Astrocyte of the cerebellum (primary cell): ENCODE data around the gene TMEM131.

ENCODE experiments used
- DNase-seq: peaks from one replicate; pipeline ENCODE4 v3.0.0-alpha.2; 2011; ENCODE audit warnings: low read depth
- H3K4me3 ChIP-seq: 2 replicates; pipeline ENCODE4 v1.5.1; 2011; ENCODE audit warnings: mild to moderate bottlenecking, low read depth, low read length, moderate library complexity
- in situ Hi-C: cut with HindIII; loops from 2 replicates; pipeline ENCODE4 v1.10.0; 2017; ENCODE audit warnings: low sequenced_read_pairs
- TF ChIP-seq, protein P1 (sequence below): IDR thresholded peaks from 2 replicates; pipeline ENCODE4 v1.5.1; 2012; ENCODE audit warnings: low read length, low read depth, moderate library complexity, mild to moderate bottlenecking; ENCODE audit errors: missing control alignments

The TMEM131 gene

DNA sequence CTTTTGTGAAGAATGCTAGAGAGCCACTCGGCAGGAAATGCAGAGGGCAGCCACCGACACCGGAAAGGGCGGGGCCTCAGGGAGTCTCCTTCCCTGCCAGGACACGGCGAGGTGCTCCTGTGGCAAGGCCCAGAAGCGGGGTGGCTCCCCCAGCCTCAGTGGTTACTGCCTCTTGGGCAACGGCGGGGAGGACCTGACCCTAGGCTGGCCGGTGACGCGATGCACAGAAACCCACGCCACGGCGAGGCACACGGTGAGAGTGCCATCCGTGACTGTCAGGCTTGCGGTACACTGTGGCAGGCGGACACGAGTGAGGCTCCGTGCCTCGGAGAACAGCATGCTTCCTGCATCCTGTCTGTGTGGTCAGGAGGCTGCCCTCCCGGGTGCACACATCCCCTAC is 234.6 kb downstream of the TMEM131 start:
- DNase-seq = no peak
- TF ChIP-seq, protein P1, sequence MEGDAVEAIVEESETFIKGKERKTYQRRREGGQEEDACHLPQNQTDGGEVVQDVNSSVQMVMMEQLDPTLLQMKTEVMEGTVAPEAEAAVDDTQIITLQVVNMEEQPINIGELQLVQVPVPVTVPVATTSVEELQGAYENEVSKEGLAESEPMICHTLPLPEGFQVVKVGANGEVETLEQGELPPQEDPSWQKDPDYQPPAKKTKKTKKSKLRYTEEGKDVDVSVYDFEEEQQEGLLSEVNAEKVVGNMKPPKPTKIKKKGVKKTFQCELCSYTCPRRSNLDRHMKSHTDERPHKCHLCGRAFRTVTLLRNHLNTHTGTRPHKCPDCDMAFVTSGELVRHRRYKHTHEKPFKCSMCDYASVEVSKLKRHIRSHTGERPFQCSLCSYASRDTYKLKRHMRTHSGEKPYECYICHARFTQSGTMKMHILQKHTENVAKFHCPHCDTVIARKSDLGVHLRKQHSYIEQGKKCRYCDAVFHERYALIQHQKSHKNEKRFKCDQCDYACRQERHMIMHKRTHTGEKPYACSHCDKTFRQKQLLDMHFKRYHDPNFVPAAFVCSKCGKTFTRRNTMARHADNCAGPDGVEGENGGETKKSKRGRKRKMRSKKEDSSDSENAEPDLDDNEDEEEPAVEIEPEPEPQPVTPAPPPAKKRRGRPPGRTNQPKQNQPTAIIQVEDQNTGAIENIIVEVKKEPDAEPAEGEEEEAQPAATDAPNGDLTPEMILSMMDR = no peak
- H3K4me3 ChIP-seq = no peak overlapping the region
- in situ Hi-C loops = no loop called here

DNA sequence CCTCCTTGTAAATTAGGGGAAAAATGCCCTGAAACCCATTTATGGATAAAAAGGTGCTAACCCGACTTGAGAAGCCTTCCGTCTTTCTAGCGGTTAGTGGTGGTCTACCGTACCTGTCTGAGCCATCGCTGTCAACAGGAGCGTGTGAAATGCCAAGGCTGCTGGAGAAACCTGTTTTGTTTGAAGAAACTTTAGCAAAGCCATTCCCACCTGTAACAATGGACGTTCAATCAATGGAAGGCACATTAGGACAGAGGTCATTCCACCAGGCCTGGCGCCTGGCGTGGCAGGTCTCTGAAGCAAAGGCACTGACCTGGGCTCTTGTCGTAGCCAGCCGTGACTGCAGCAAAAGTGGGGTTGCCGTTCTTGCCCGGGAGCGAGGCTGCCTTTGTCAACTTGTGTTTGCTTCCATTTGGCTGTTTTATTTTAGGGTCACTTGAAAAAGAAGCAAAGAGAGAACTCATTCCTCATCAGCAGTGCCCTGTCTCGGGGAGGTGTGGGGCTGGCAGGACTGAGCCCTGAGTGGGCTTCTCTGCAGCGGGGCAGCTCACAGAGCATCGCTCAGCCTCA is 235.2 kb downstream of the TMEM131 start:
- no peak for DNase-seq
- TF ChIP-seq, protein P1 = no peak
- in situ Hi-C loops = no loop called here
- no peak overlapping the region for H3K4me3 ChIP-seq

DNA sequence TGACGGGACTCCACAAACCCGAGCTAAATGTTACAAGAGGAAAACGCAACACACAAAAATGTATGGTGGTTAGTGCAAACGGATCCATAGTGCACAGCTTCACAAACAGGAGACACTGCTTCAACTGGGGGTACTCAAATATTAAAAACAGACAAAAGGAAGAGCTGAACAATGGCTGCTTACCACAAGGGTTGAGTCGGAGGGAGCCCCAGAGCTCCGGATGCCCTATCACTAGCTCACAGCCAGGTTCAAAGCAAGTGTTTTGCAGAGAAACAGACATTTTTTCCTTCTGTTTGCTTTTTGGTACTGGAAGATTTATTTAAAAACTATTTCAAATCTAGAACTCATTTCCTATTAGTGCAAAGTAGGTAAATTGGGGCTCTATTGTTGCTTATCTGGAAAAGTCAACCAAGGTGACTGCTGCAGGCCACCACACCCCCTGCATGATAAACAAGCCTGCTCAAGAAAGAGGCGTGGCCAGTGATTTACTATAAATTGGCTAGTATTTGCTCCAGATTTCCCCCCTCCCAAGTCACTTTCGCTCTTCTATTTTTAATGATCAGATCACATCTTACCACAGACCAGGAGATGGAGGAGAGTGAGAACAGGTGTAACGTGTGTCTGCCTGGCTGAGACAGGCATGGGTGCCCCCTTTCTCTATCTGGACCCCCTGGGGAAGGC is 235.9 kb downstream of the TMEM131 start:
- TF ChIP-seq, protein P1 = no peak
- in situ Hi-C loops = no loop called here
- DNase-seq = no peak
- H3K4me3 ChIP-seq = no peak overlapping the region

DNA sequence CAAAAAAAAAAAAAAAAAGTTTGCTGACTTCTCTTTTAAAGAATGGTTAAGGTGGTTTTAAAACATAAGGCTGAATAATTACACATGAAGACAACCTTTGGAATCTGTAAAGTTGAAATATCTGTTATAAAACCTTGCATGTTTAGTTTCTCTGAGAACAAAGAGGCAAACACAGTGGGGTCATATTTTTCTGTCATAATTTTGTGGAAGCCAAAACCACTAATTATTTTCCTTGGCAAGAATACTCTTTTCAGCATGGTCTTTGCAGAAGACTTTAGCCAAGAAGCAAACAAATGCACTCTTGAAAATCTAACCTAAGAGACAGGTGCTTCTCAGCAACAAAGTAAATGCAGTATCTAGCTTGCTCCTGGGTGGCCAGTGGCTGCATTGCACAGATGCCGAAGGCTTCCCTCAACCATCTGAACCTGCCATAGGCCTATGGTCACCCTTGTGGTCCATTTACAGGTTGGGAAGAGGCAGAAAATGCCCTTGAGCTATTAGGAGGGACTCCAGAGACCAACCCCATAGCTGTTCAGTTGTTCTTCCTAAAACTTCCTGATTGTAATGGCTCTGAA is 237.5 kb downstream of the TMEM131 start:
- H3K4me3 ChIP-seq = no peak overlapping the region
- in situ Hi-C loops = no loop called here
- TF ChIP-seq, protein P1 = no peak
- peak; percentile 86 for DNase-seq

DNA sequence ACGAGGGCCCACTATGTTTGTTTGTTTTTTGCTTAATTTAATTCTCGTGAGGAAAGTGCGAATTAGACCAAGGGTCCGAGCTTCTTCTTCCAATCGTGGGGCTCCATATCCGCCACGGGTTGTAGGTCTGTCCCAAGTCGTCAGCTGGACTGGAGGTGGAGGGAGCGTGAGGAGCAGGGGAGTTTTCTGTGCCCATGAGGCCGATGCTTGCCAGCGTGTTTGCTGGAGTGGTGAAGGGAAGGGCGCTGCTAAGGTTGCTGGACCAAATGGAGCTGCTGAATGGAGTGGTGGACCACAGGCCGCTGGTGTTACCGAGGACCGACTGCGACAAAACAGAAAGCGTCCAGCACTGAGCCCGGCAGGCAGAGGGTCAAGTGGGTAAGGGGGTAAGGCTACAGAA is 238.7 kb downstream of the TMEM131 start:
- H3K4me3 ChIP-seq = no peak overlapping the region
- TF ChIP-seq, protein P1 = no peak
- no peak for DNase-seq
- in situ Hi-C loops = no loop called here

DNA sequence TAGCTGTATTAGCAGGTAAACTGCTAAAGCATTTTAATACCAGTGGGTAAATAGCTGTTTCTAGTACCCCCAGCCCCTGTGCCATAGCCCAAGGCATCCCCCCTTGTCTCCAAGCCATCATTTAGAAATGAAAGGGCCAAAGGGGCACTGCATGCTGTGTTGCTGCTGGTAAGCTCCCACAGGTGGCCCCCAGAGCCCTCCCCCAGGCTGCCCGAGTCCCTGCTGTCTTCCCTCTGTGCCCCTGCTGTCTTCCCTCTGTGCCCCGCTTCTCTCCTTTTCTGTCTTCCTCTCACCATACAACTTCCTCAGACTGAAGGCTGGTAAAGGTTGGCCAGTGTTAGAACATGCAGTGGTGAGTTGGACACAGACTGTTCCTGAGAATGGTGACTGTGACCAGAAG is 240.3 kb downstream of the TMEM131 start:
- TF ChIP-seq, protein P1 = no peak
- no peak for DNase-seq
- in situ Hi-C loops = no loop called here
- H3K4me3 ChIP-seq = no peak overlapping the region
